ENCODE data around the gene PGM2L1. TPM values are rescaled to one million over a fixed set of nuclear protein-coding genes. Genes with fewer than 3 reads are reported as not detected.
"Not testable (repeated sequence)": the region's sequence is repeated elsewhere in the genome, so short reads cannot be mapped to it uniquely, and the experiment has no call there.

The PGM2L1 gene
- total RNA-seq, 1 experiment from 2014 or later: 33.1 TPM

- DNase-seq (ENCODE audit: low read depth, low spot score) (no peak), ATAC-seq (no peak)
- ChIA-PET CTCF (no interaction called here), POLR2A (interaction anchor here (0.7 kb wide), 1 partner anchor 1436 kb away, joined by 3 read pairs; no protein-coding TSS in a partner anchor)
- Histone ChIP-seq H3K27me3 (ENCODE audit: control insufficient read depth, insufficient read depth, low read length) (no peaks in the 10 kb centered on the region), H3K4me1 (ENCODE audit: control insufficient read depth, insufficient read depth, low read length) (peaks cover 7% of the 10 kb centered on the region; the same call in 1 of the 2 replicates), H3K4me3 (ENCODE audit: low read depth in 2 of 2, low read length in 2 of 2) (no peak overlapping the region), H3K9me3 (ENCODE audit: control insufficient read depth, insufficient read depth, low read depth, low read length) (no peaks in the 10 kb centered on the region), H3K36me3 (ENCODE audit: control insufficient read depth, insufficient read depth, low read length) (no peaks in the 10 kb centered on the region), H3K27ac (ENCODE audit: low read length) (no peak overlapping the region)
- intact Hi-C loops (cut with micrococcal nuclease; ENCODE audit: unreplicated experiment) (no loop called here), in situ Hi-C loops (cut with HindIII; ENCODE audit: low pct_unique_long_range_greater_than_20kb, low sequenced_read_pairs) (no loop called here)
- no TSS peak for BruUV-seq (replicated peaks)
- TF ChIP-seq POLR2AphosphoS5 (IDR thresholded peaks at IDR 0.05; ENCODE audit: low read depth, low read length) (no peak), TCF7L2 (IDR thresholded peaks at IDR 0.05; ENCODE audit: low read depth, low read length) (no peak), SIN3A (IDR thresholded peaks at IDR 0.05; ENCODE audit: borderline replicate concordance, insufficient read depth, low read depth, low read length) (no peak), CTCF (IDR thresholded peaks at IDR 0.05) (no peak)
- TF ChIP-seq, protein P1, sequence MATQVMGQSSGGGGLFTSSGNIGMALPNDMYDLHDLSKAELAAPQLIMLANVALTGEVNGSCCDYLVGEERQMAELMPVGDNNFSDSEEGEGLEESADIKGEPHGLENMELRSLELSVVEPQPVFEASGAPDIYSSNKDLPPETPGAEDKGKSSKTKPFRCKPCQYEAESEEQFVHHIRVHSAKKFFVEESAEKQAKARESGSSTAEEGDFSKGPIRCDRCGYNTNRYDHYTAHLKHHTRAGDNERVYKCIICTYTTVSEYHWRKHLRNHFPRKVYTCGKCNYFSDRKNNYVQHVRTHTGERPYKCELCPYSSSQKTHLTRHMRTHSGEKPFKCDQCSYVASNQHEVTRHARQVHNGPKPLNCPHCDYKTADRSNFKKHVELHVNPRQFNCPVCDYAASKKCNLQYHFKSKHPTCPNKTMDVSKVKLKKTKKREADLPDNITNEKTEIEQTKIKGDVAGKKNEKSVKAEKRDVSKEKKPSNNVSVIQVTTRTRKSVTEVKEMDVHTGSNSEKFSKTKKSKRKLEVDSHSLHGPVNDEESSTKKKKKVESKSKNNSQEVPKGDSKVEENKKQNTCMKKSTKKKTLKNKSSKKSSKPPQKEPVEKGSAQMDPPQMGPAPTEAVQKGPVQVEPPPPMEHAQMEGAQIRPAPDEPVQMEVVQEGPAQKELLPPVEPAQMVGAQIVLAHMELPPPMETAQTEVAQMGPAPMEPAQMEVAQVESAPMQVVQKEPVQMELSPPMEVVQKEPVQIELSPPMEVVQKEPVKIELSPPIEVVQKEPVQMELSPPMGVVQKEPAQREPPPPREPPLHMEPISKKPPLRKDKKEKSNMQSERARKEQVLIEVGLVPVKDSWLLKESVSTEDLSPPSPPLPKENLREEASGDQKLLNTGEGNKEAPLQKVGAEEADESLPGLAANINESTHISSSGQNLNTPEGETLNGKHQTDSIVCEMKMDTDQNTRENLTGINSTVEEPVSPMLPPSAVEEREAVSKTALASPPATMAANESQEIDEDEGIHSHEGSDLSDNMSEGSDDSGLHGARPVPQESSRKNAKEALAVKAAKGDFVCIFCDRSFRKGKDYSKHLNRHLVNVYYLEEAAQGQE (IDR thresholded peaks at IDR 0.05; ENCODE audit: insufficient read depth in 1 of 2, low read depth in 2 of 2, low read length in 1 of 2): no peak
Observed at GRCh38 chr11:74417379-74417804, 19.2 kb upstream of the PGM2L1 start.

- H3K27me3 ChIP-seq (ENCODE audit: control insufficient read depth, insufficient read depth, low read length); H3K9me3 ChIP-seq (ENCODE audit: control insufficient read depth, insufficient read depth, low read depth, low read length); in situ Hi-C loops (cut with HindIII; ENCODE audit: low pct_unique_long_range_greater_than_20kb, low sequenced_read_pairs); ATAC-seq; DNase-seq (ENCODE audit: low read depth, low spot score); CTCF ChIA-PET; H3K4me1 ChIP-seq (ENCODE audit: control insufficient read depth, insufficient read depth, low read length); BruUV-seq (replicated peaks); intact Hi-C loops (cut with micrococcal nuclease; ENCODE audit: unreplicated experiment); H3K27ac ChIP-seq (ENCODE audit: low read length); H3K4me3 ChIP-seq (ENCODE audit: low read depth in 2 of 2, low read length in 2 of 2); H3K36me3 ChIP-seq (ENCODE audit: control insufficient read depth, insufficient read depth, low read length): not testable (repeated sequence)
- POLR2A ChIA-PET: interaction anchor here (0.7 kb wide), 1 partner anchor 1435 kb away, joined by 3 read pairs; no protein-coding TSS in a partner anchor
Observed at GRCh38 chr11:74416974-74417373, 18.7 kb upstream of the PGM2L1 start.

DNA sequence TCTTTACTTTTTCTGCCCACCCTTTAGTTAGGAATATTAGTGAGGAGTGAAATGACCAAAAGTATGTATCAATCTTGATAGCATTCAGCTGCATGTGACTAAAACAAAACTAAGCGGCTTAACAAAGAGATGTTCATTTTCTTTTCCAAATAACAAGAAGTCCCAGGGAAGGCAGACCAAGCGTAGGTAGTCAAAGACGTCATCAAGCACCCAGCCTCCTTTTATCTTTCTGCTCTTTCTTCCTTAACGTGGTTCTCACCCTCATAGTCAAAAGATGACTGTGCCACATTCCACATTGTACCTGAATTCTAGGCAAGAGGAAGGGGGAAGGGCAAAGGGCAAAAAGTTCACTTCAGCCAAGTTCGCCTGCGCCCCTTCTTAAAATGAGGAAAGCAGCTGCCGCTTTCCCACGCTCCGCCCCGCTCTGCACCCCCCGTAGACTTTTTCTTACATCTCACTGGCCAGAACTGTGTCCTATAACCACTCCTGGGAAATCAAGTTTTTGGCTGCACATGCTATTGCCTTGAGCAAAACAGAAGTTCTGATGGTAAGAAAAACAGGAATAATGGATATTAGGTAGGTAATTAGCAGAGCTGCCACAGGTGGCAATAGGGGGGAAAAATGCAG is 14.6 kb upstream of the PGM2L1 start:
- intact Hi-C loops (cut with micrococcal nuclease; ENCODE audit: unreplicated experiment): no loop called here
- POLR2A ChIA-PET: no interaction called here
- no peak for DNase-seq (ENCODE audit: low read depth, low spot score)

More for the DNA sequence above, 14.6 kb upstream of the PGM2L1 start:
- CTCF ChIA-PET: interaction anchor here (0.5 kb wide), 1 partner anchor 18 kb away, joined by 4 read pairs; no protein-coding TSS in a partner anchor
- H3K27me3 ChIP-seq (ENCODE audit: control insufficient read depth, insufficient read depth, low read length): no peaks in the 10 kb centered on the region
- ATAC-seq: no peak
- in situ Hi-C loops (cut with HindIII; ENCODE audit: low pct_unique_long_range_greater_than_20kb, low sequenced_read_pairs): no loop called here
- H3K9me3 ChIP-seq (ENCODE audit: control insufficient read depth, insufficient read depth, low read depth, low read length): no peaks in the 10 kb centered on the region
- H3K27ac ChIP-seq (ENCODE audit: low read length): no peak overlapping the region
- TF ChIP-seq CTCF (IDR thresholded peaks at IDR 0.05): no peak
- no peaks in the 10 kb centered on the region for H3K36me3 ChIP-seq (ENCODE audit: control insufficient read depth, insufficient read depth, low read length)
- H3K4me1 ChIP-seq (ENCODE audit: control insufficient read depth, insufficient read depth, low read length): no peaks in the 10 kb centered on the region; the same call in 1 of the 2 replicates
- H3K4me3 ChIP-seq (ENCODE audit: low read depth in 2 of 2, low read length in 2 of 2): no peak overlapping the region
- BruUV-seq (replicated peaks): no TSS peak
